GM23248 (cell line): ENCODE measurements around the gene KNDC1. TPM values are rescaled to one million over a fixed set of nuclear protein-coding genes. Genes with fewer than 3 reads are reported as not detected.

Source experiments
- DNase-seq: peaks from one replicate; pipeline ENCODE4 v3.0.0-alpha.2; 2015
- H2AFZ ChIP-seq: fragments of 200-600 bp; sonication (generic); 2 replicates; pipeline ENCODE4 v1.6.1; 2016; ENCODE audit warnings: antibody characterized with exemption
- H3F3A ChIP-seq: fragments of 200-600 bp; sonication (generic); 2 replicates; pipeline ENCODE4 v1.6.1; 2016; ENCODE audit warnings: mild to moderate bottlenecking, antibody characterized with exemption, mixed run types; ENCODE audit not compliant: insufficient read depth
- H3K27ac ChIP-seq: fragments of 200-600 bp; sonication (generic); 2 replicates; pipeline ENCODE4 v1.5.1; 2016; ENCODE audit warnings: mild to moderate bottlenecking
- H3K27me3 ChIP-seq: fragments of 200-600 bp; sonication (generic); replicated peaks from 2 replicates; pipeline ENCODE4 v1.6.1; 2016; ENCODE audit warnings: mild to moderate bottlenecking; ENCODE audit not compliant: insufficient read depth
- H3K36me3 ChIP-seq: fragments of 200-600 bp; sonication (generic); 2 replicates; pipeline ENCODE4 v1.6.1; 2016; ENCODE audit warnings: low read depth, mild to moderate bottlenecking
- H3K4me1 ChIP-seq: fragments of 200-600 bp; sonication (generic); 2 replicates; pipeline ENCODE4 v1.6.1; 2016; ENCODE audit warnings: mild to moderate bottlenecking; ENCODE audit not compliant: insufficient read depth
- H3K4me2 ChIP-seq: fragments of 200-600 bp; sonication (generic); one replicate; pipeline ENCODE4 v1.6.1; 2016; ENCODE audit warnings: mild to moderate bottlenecking; ENCODE audit not compliant: unreplicated experiment
- H3K4me3 ChIP-seq: fragments of 200-600 bp; sonication (generic); 2 replicates; pipeline ENCODE4 v1.5.1; 2016; ENCODE audit warnings: mild to moderate bottlenecking
- H3K79me2 ChIP-seq: fragments of 200-600 bp; sonication (generic); 2 replicates; pipeline ENCODE4 v1.6.1; 2016; ENCODE audit warnings: mild to moderate bottlenecking; ENCODE audit not compliant: insufficient read depth
- H3K9ac ChIP-seq: fragments of 200-600 bp; sonication (generic); 2 replicates; pipeline ENCODE4 v1.6.1; 2016; ENCODE audit warnings: mild to moderate bottlenecking
- H3K9me2 ChIP-seq: fragments of 200-600 bp; sonication (generic); 2 replicates; pipeline ENCODE4 v1.6.1; 2016; ENCODE audit warnings: mixed run types, mild to moderate bottlenecking, moderate library complexity; ENCODE audit not compliant: insufficient read depth
- H3K9me3 ChIP-seq: fragments of 200-600 bp; sonication (generic); one replicate; pipeline ENCODE4 v1.6.1; 2017; ENCODE audit warnings: low read depth
- H4K20me1 ChIP-seq: fragments of 200-600 bp; sonication (generic); 2 replicates; pipeline ENCODE4 v1.6.0; 2016; ENCODE audit not compliant: insufficient read depth
- EZH2 ChIP-seq: fragments of 200-600 bp; sonication (generic); IDR thresholded peaks from 2 replicates; pipeline ENCODE4 v1.6.1; 2018; ENCODE audit warnings: antibody characterized with exemption, mild to moderate bottlenecking; ENCODE audit not compliant: insufficient read depth, poor library complexity, severe bottlenecking
- EZH2phosphoT487 ChIP-seq: fragments of 200-600 bp; sonication (generic); IDR thresholded peaks from 2 replicates; pipeline ENCODE4 v1.6.1; 2018; ENCODE audit warnings: antibody characterized with exemption, moderate library complexity, mild to moderate bottlenecking, low read depth; ENCODE audit not compliant: insufficient read depth
- WGBS, 2 experiments: methylation state at CpG; one replicate each; pipeline ENCODE4 v1.1.6; 2015 to 2017; ENCODE audit warnings: low lambda C conversion rate in 2 of 2, low coverage in 1 of 2; ENCODE audit errors: missing lambda C conversion rate in 2 of 2; 5-methylcytosine and 5-hydroxymethylcytosine counted together
- in situ Hi-C: fragments of 300-500 bp; cut with MboI; formaldehyde crosslinking; loops from 2 replicates; pipeline ENCODE4 v1.15.0; 2020
- polyA plus RNA-seq: library from polyadenylated mRNA; unstranded; fragments of >200 nt; fragmentation: Nextera tagmentation; extraction: Ambion mirVana; gene quantifications from 2 replicates; pipeline ENCODE4 v1.2.1, GENCODE V29; 2016
- total RNA-seq: library from RNA; depleted of rRNA; stranded (reverse); fragments of >200 nt; shearing (Covaris generic); gene quantifications from 2 replicates; pipeline ENCODE4 v1.2.3, GENCODE V29; 2014

KNDC1 gene
- total and polyA plus RNA-seq, 2 experiments from 2014 or later, result 0.44 to 0.54 TPM

DNA sequence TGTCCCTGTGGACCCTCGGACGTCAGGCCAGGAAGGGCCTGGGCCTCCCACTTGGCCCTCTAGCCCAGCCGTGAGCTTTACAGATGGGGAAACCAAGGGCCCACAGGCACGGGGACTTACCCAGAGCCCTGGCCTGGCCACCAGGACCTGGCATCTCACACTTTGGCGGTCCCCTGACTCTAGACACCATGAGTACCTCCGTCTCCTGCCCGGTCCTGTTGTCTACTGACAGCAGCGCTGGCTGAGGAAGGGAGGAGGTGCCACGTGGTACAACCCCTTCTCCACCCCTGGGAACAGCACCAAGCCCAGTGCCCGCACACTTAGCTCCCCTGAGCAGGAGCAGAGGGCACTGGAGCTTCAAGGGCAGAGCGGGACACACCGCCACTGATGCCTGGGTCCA is 46.2 kb upstream of the KNDC1 start:
- Histone ChIP-seq H4K20me1 (no peaks in the 10 kb centered on the region), H3F3A (no peaks in the 10 kb centered on the region), H2AFZ (no peak overlapping the region), H3K4me2 (no peak overlapping the region), H3K9me3 (no peaks in the 10 kb centered on the region), H3K9me2 (no peaks in the 10 kb centered on the region), H3K4me1 (no peaks in the 10 kb centered on the region), H3K79me2 (no peaks in the 10 kb centered on the region), H3K27ac (no peak overlapping the region), H3K4me3 (no peak overlapping the region), H3K27me3 (no peaks in the 10 kb centered on the region), H3K36me3 (no peaks in the 10 kb centered on the region), H3K9ac (no peak overlapping the region)
- TF ChIP-seq EZH2phosphoT487, result no peak
- no peak for TF ChIP-seq EZH2
- in situ Hi-C loops, result no loop called here
- 62 to 68% methylated on average over 10 to 12 of the region's 12 CpGs for WGBS, 2 experiments
- no peak for DNase-seq

DNA sequence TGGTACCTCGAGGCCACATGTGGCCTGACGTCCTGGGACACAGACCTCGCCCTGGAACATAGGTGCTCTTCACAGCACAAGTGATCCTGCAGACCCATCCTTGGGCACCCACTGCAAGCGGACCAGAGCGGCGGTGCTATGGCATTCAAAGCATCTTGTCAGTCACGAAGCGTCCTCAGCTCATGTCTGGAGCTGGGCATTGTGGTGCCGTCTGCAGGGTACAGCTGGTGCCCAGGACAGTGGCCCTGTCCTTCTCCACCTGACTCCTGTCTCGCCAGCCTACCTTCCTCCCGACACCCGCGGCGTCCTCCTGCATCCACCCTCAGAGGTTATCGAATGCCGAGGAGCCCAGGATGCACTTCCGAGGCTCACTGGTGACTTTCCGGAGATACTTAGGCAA is 45.8 kb upstream of the KNDC1 start:
- Histone ChIP-seq H4K20me1 (no peaks in the 10 kb centered on the region), H3K27me3 (no peaks in the 10 kb centered on the region), H3K9me3 (no peaks in the 10 kb centered on the region), H3K36me3 (no peaks in the 10 kb centered on the region), H3K4me1 (no peaks in the 10 kb centered on the region), H3F3A (no peaks in the 10 kb centered on the region), H2AFZ (no peak overlapping the region), H3K79me2 (no peaks in the 10 kb centered on the region), H3K9ac (no peak overlapping the region), H3K4me3 (no peak overlapping the region), H3K4me2 (no peak overlapping the region), H3K27ac (no peak overlapping the region), H3K9me2 (no peaks in the 10 kb centered on the region)
- TF ChIP-seq EZH2 (no peak), EZH2phosphoT487 (no peak)
- 67% methylated on average over 18 of the region's 18 CpGs for WGBS, 2 experiments
- DNase-seq, result no peak
- in situ Hi-C loops, result no loop called here

DNA sequence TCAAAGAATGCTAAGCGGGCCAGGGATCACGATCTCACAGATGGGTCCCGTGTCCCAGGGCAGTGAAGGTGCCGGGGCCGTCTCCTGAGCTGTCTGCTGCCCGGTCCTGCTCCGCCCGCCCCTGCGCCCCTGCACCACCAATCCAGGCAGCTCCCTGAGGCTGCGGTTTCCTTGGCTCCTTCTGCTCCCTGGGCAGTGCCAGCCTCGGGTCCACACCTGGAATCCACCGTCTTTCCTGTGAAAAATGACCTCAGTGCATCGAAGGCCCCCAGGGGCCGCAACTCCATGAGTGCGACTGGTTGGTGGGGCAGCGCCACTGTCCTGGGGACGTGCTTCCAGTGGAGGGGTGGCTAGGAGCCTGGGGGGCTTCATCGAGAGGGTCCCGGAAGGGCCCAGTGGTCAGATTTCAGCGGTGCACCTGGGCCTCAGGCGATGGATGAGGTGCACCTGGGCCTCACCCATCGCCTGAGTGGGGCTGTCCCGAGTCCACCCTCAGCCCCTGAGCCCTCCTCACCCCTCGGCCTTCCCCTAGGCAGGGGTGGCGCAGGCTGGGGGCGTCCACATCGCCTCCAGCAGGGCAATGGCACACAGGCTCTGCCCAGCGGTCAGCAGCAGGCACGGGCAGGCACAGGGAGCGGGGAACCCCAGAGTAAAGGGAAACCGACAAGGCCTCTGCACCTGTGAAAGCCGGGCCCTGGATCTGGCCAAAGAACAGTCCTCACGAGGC is 45.1 kb upstream of the KNDC1 start:
- H3K36me3 ChIP-seq, result no peaks in the 10 kb centered on the region
- no peak overlapping the region for H3K9ac ChIP-seq
- no peak for DNase-seq
- H3K4me2 ChIP-seq, result no peak overlapping the region
- no peak overlapping the region for H3K27ac ChIP-seq
- H3K27me3 ChIP-seq, result no peaks in the 10 kb centered on the region
- no peak for TF ChIP-seq EZH2phosphoT487
- no peak for TF ChIP-seq EZH2
- no peak overlapping the region for H2AFZ ChIP-seq
- H3K9me2 ChIP-seq, result no peaks in the 10 kb centered on the region
- H3K4me3 ChIP-seq, result no peak overlapping the region
- no peaks in the 10 kb centered on the region for H4K20me1 ChIP-seq
- no peaks in the 10 kb centered on the region for H3K4me1 ChIP-seq
- no peaks in the 10 kb centered on the region for H3F3A ChIP-seq
- in situ Hi-C loops, result no loop called here
- 62 to 64% methylated on average over 29 to 33 of the region's 33 CpGs for WGBS, 2 experiments
- H3K9me3 ChIP-seq, result no peaks in the 10 kb centered on the region
- no peaks in the 10 kb centered on the region for H3K79me2 ChIP-seq

DNA sequence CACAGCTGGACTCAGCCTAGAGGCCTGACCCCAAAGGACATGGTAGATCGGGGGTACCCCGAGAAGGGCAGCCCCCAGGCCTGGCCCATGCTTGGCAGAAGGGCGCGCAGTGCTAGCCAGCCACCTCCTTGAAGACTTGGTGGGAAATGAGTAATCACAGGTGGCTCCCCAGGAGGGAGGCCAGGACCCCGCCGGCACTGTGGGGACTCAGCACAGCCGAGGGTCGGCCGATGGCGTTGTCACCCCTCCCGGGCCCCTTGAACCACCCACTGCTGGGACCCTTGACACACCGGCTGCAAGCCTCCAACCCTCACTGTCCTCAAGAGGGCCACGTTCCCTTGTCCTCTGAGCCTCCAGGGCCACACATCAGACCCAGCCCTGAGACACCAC is 44.6 kb upstream of the KNDC1 start:
- 26 to 37% methylated on average over 12 to 13 of the region's 13 CpGs for WGBS, 2 experiments
- TF ChIP-seq EZH2phosphoT487 (no peak), EZH2 (no peak)
- Histone ChIP-seq H4K20me1 (no peaks in the 10 kb centered on the region), H3K4me1 (no peaks in the 10 kb centered on the region), H3K27ac (no peak overlapping the region), H3K9ac (no peak overlapping the region), H3K27me3 (no peaks in the 10 kb centered on the region), H3F3A (no peaks in the 10 kb centered on the region), H3K9me3 (no peaks in the 10 kb centered on the region), H3K36me3 (no peaks in the 10 kb centered on the region), H2AFZ (no peak overlapping the region), H3K4me3 (no peak overlapping the region), H3K9me2 (no peaks in the 10 kb centered on the region), H3K79me2 (no peaks in the 10 kb centered on the region), H3K4me2 (no peak overlapping the region)
- in situ Hi-C loops, result no loop called here
- no peak for DNase-seq
